Activated CD4-positive, CD25-positive, alpha-beta regulatory T cell treated with anti-CD3 and anti-CD28 coated beads, Interleukin-2, amount 50 U/mL, for 72 hours (primary cell): Measurements from ENCODE around the gene GABRR1.

Experiments
- DNase-seq: peaks from one replicate; pipeline ENCODE4 v3.0.0; 2021

The GABRR1 gene

GRCh38 chr6:89214197-89214596, 3.0 kb downstream of the GABRR1 start:
- no peak for DNase-seq

GRCh38 chr6:89212472-89212871, 4.7 kb downstream of the GABRR1 start:
- no peak for DNase-seq

- DNase-seq = no peak
Observed at GRCh38 chr6:89209457-89209856, 7.7 kb downstream of the GABRR1 start.

DNA sequence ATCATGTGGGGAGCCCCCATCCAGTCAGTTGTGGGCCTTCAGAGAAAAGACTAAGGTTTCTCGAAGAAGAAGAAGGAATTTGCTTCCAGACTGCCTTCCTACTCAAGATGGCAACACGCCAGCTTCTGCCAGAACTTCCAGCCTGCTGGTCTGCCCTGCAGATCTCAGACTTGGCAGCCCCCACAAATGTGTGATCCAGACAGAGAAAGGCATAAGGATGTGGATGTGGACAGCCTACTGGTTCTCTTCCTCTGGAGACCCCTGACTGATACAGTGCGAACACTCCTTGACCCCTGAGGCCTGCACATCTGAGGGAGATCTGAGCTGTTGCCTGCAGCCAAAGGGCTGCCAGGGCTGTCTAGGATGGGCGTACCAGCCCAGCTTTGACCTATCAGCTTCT, 8.6 kb downstream of the GABRR1 start:
- no peak for DNase-seq

- no peak for DNase-seq
Observed at GRCh38 chr6:89205819-89206218, 11.3 kb downstream of the GABRR1 start.

- DNase-seq = no peak
Observed at GRCh38 chr6:89204096-89204495, 13.1 kb downstream of the GABRR1 start.

- DNase-seq = no peak
Observed at GRCh38 chr6:89200706-89201215, 16.4 kb downstream of the GABRR1 start.

DNA sequence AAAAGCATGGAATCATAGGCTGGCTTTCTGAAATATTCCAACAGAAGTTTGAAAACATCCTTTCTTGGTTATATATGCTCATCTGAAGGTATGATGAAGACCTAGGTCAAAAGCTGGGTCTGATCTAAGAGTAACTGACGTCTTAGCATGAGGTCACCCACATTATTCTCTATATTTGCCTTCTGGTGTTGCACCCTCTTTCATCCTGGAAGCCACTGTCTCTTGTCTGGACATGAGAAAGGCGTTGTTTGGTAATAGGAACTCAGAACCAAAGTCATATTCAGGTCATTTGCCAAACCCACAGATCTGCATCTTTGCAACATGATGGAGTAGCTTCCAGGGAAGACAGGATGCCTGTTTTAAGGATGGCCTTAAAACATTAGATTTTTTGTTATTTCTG, 17.6 kb downstream of the GABRR1 start:
- no peak for DNase-seq

- no peak for DNase-seq
Observed at GRCh38 chr6:89198235-89198634, 18.9 kb downstream of the GABRR1 start.

DNA sequence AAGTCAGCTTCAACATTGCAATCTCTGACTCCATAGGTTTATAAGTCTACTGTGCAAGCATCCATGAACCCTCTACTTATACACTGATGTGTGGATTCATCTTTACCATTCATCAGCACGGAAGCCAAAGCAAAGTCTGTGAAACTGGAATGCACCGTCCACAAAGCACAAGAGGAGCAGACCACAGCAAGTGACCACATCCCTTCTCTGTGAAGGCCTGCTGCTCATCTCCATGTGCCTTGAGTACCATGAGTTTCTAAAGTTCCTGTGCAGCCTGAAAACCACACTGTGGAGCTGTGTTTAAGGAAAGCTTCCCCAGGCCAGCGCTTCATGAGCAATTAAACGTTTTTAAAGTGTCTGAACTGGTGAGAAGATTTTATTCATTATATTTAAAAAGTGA, 20.0 kb downstream of the GABRR1 start:
- no peak for DNase-seq

GRCh38 chr6:89194559-89194958, 22.6 kb downstream of the GABRR1 start:
- no peak for DNase-seq

- DNase-seq = no peak
Observed at GRCh38 chr6:89190741-89191140, 26.4 kb downstream of the GABRR1 start.

DNA sequence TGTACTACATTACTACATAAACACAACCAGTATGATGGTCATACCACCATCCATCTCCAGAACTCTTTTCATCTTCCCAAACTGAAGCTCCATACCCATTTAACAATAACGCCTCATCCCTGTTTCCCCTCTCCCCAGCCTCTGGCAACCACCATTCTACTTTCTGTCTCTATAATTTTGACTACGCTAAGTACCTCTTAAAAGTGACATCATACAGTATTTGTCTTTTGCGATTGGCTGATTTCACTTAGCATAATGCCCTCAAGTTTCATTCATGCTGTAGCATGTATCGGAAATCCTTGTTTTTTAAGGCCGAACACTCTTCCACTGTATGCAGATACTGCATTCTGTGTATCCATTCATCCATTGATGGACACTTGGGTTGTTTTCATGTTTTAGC, 29.7 kb downstream of the GABRR1 start:
- DNase-seq = no peak

- no peak for DNase-seq
Observed at GRCh38 chr6:89186762-89187161, 30.4 kb downstream of the GABRR1 start.

- DNase-seq = no peak
Observed at GRCh38 chr6:89184344-89184743, 32.8 kb downstream of the GABRR1 start.

DNA sequence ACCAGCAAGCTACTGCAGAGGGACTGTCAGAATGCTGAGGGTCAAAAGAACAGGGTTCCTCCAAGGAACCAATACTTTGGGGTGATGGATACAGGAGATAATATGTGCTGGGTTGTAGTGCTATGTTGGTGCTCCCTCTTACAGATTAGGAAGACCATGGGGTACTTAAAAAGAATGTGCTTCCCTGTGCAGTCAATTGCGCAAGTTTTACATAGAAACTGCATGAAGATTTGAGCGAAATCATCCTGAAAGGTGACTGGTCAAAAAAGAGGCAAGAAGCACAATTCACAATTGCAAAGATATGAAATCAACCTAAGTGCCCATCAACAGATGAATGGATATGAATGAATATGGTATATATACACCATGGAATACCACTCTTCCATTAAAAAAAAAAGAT, 33.9 kb downstream of the GABRR1 start:
- DNase-seq = no peak

DNA sequence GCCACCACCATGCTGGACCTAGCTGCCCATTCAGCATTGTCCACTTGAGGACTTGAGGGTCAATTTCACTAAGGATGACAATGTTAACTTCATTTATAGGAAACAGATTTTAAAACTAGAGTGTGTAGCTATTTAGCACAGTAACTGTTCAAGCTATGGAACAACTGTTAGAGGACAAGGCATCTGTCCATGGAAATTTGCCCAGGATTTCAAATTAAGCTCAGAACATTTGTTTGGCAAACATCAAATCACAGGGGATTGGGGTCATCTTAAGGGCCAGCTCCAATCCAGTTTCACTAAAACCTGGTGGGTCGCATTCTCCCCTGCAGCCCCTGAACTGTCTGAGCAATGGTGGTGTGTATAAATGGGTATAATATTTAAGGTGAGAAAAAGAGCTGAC, 36.2 kb downstream of the GABRR1 start:
- DNase-seq = no peak

DNA sequence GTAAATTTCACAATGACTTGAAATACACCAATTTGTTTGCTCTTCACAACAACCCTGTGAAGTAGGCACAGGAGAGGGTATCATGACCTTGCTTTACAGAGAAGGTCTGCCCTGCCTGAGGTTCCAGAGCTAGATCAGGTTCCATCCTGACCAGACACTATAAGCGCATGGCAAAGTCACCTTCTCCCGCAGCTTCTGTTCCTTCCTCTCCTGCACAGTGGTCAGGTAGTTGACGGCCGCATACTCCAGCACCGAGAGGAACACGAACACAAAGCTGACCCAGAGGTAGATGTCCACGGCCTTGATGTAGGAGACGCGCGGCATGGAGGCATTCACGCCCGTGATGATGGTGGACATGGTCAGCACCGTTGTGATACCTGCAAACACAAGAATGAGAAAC, 37.0 kb downstream of the GABRR1 start:
- no peak for DNase-seq

DNA sequence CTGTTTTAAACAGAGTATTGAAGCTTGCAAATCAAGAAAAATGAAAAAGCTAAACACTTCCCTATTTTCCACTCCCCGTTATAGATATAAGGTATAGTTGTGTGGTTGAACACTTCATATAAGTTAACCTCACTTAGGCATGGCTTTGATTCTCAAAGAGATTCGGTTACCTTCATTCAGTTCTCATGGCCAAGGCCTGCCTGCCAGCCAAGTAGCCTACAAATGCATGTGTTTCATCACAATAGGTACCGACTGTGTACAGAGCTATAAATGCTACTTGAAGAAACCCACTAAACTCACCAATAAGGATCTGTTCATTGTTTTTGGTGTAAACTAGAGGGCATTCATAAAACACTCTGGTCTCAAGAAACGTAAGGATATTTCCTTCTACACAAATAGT, 43.5 kb downstream of the GABRR1 start:
- DNase-seq = no peak

- no peak for DNase-seq
Observed at GRCh38 chr6:89172131-89172530, 45.0 kb downstream of the GABRR1 start.

DNA sequence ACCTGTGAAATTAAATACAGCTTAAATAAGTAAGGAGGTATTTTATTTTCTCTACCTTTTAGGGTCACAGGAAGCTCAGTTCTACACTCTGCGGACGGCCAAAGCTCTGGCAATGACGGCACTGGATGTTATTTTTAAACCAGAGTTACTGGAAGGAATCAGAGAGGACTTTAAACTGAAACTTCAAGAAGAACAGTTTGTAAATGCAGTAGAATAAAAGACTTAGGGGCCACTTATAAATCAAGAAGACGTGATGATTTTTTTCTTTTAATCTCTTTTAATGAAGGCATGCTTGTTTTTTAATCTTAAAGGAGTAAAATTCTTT, 55.1 kb downstream of the GABRR1 start:
- no peak for DNase-seq

DNA sequence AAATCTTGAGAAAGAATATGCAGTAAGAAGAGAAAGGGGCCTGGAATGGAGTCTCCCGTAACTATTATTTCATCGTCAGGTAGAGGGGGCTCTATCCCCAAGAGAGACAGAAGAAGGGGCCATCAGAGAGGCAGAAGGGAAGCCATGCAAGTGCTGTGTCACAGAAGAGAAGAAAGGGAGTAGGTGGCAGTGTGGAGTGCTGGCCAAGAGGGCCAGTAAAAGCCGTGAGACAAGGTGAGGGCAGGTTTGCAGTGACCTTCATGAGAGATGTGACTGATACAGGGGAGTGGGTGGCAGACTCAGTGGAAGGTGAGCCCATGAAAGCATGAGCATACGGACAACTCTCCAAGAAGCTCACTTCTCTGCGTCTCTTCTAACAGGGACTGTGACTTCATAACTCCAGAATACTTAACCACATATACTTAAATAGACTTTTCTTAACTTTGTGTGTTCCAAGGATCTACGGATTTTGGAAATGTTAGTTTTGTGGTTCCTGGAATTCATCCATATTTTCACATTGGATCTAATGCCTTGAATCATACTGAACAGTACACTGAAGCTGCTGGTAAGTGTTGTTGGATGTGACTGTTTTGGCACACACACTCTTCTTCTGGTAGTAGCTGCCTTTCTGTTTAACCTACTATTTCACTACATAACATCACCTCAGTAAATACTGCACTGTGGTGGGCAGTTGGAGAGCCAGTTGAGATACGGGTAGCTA, 55.7 kb downstream of the GABRR1 start:
- DNase-seq = no peak

GRCh38 chr6:89160331-89161092, 56.6 kb downstream of the GABRR1 start:
- DNase-seq = no peak

DNA sequence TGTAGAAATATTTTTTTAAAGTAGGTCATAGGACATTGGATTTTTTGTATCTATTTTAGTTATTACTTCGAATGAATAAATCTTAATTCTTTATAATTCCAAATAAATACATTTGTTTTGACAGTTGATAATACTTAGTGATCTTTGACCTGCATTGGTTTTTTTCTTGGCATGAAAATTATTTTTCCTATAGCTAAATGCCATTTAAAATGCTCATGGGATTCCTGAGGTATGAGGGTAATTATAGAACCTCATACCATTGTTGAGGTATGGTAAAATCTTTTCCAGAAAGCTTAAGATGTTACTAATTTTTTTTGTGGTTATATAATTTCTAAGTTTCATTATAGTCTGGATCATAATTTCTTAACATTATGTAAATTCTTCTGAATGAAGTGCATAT, 63.0 kb downstream of the GABRR1 start:
- DNase-seq = no peak
